PC-9 (cell line): ENCODE data around the gene PI3. TPM values are rescaled to one million over a fixed set of nuclear protein-coding genes. Genes with fewer than 3 reads are reported as not detected.

Experiments
- BruUV-seq: library from RNA; stranded (reverse); fragments of 400-500 nt; replicated peaks from 2 replicates; lab custom pipeline; 2021; lab: Mats Ljungman, UMichigan
- CTCF ChIA-PET: fragments of 300-600 bp; sonication (Branson Sonifier 250); formaldehyde crosslinking; loops from one replicate; lab custom pipeline; 2022; ENCODE audit warnings: antibody characterized with exemption; lab: Charles Lee
- POLR2A ChIA-PET: fragments of 300-600 bp; sonication (Branson Sonifier 250); formaldehyde crosslinking; loops from one replicate; lab custom pipeline; 2022; ENCODE audit warnings: antibody characterized with exemption; ENCODE audit not compliant: unreplicated experiment; lab: Charles Lee
- DNase-seq, 2 experiments: peaks; one replicate each; pipeline versions ENCODE4 v3.0.0 to v3.0.0-alpha.2; 2015 to 2022; ENCODE audit warnings: mixed read lengths in 1 of 2
- H2AFZ ChIP-seq: fragments of 200-600 bp; sonication (generic); 2 replicates; pipeline ENCODE4 v1.8.1; 2017; ENCODE audit warnings: antibody characterized with exemption
- H3F3A ChIP-seq: fragments of 200-600 bp; sonication (generic); 2 replicates; pipeline ENCODE4 v1.8.1; 2017; ENCODE audit warnings: antibody characterized with exemption, mild to moderate bottlenecking, low read depth; ENCODE audit not compliant: insufficient read depth
- H3K27ac ChIP-seq: fragments of 200-600 bp; sonication (generic); 2 replicates; pipeline ENCODE4 v1.6.1; 2016; ENCODE audit warnings: mixed run types
- H3K27me3 ChIP-seq: fragments of 200-600 bp; sonication (generic); 2 replicates; pipeline ENCODE4 v1.6.1; 2016; ENCODE audit warnings: low read depth, mixed run types; ENCODE audit not compliant: insufficient read depth
- H3K36me3 ChIP-seq: fragments of 200-600 bp; sonication (generic); 2 replicates; pipeline ENCODE4 v1.6.1; 2016; ENCODE audit warnings: low read depth, mixed run types
- H3K4me1 ChIP-seq: fragments of 200-600 bp; sonication (generic); replicated peaks from 2 replicates; pipeline ENCODE4 v1.6.1; 2016; ENCODE audit warnings: mixed run types; ENCODE audit not compliant: insufficient read depth
- H3K4me2 ChIP-seq: fragments of 200-600 bp; sonication (generic); 2 replicates; pipeline ENCODE4 v1.6.1; 2017; ENCODE audit warnings: mixed run types
- H3K4me3 ChIP-seq: fragments of 200-600 bp; sonication (generic); 2 replicates; pipeline ENCODE4 v1.6.1; 2016; ENCODE audit warnings: mixed run types
- H3K79me2 ChIP-seq: fragments of 200-600 bp; sonication (generic); 2 replicates; pipeline ENCODE4 v1.6.1; 2017; ENCODE audit warnings: low read depth, mixed run types
- H3K9me2 ChIP-seq: fragments of 200-600 bp; sonication (generic); 2 replicates; pipeline ENCODE4 v1.8.1; 2017; ENCODE audit warnings: mild to moderate bottlenecking; ENCODE audit not compliant: insufficient read depth
- H3K9me3 ChIP-seq: fragments of 200-600 bp; sonication (generic); 2 replicates; pipeline ENCODE4 v1.8.1; 2016; ENCODE audit warnings: low read depth; ENCODE audit not compliant: insufficient read depth
- H4K20me1 ChIP-seq: fragments of 200-600 bp; sonication (generic); 2 replicates; pipeline ENCODE4 v1.8.1; 2017; ENCODE audit not compliant: insufficient read depth
- CTCF ChIP-seq: fragments of 200-600 bp; sonication (generic); conservative IDR thresholded peaks from 2 replicates; pipeline ENCODE4 v1.6.1; 2017; ENCODE audit warnings: mixed run types, antibody characterized with exemption, mild to moderate bottlenecking, moderate library complexity
- EZH2 ChIP-seq: fragments of 200-600 bp; sonication (generic); IDR thresholded peaks from 2 replicates; pipeline ENCODE4 v1.8.0; 2017; ENCODE audit warnings: antibody characterized with exemption, low read depth
- intact Hi-C: fragments of 100-400 bp; cut with micrococcal nuclease; formaldehyde crosslinking; loops from one replicate; pipeline ENCODE4 v1.10.0; 2022; ENCODE audit not compliant: unreplicated experiment
- total RNA-seq: library from RNA; stranded (reverse); gene quantifications from 2 replicates; pipeline ENCODE4 v1.2.3, GENCODE V29; 2021

The PI3 gene
- total RNA-seq, 1 experiment from 2014 or later, result 6.6 TPM

GRCh38 chr20:45189067-45189609 is 14.4 kb downstream of the PI3 start:
- ChIA-PET POLR2A (interaction anchor here (0.5 kb wide), 1 partner anchor 212 kb away, joined by 12 read pairs; no protein-coding TSS in a partner anchor), CTCF (no interaction called here)
- intact Hi-C loops, result no loop called here
- no peaks in the 10 kb centered on the region for H3K36me3 ChIP-seq
- no peak for TF ChIP-seq CTCF
- no peak for TF ChIP-seq EZH2
- H2AFZ ChIP-seq, result no peak overlapping the region
- no peak overlapping the region for H3K4me2 ChIP-seq
- H3K4me3 ChIP-seq, result no peak overlapping the region
- no peaks in the 10 kb centered on the region for H3K79me2 ChIP-seq
- no peak overlapping the region for H3K27ac ChIP-seq
- no peaks in the 10 kb centered on the region for H3F3A ChIP-seq
- H3K9me3 ChIP-seq, result no peaks in the 10 kb centered on the region
- H3K9me2 ChIP-seq, result no peaks in the 10 kb centered on the region
- 0 out of 2 replicates have a peak, but pooled peaks cover 7% of the 10 kb centered on the region for H3K4me1 ChIP-seq
- H4K20me1 ChIP-seq, result no peaks in the 10 kb centered on the region
- BruUV-seq, result no TSS peak
- DNase-seq, result peak in 1 of 2 experiments; percentile 11
- no peaks in the 10 kb centered on the region for H3K27me3 ChIP-seq

DNA sequence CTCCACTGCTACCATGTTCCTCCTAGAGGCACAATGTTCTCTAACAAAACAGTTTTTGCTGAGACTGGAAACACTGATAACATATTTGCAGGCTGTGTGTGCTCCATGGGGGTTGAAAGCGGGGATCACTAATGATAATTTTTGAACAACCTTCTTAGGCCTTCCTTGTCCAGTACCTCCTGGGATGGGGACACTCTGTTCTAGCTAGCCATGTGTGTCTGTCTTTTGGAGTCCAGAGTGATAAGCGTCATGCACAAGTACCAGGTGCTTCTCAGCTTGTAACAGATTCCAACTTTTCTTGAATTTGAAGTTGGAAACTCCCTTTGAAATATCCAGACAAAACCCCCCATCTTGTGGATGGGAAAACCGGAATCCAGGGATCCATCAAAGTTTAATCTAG is 15.2 kb downstream of the PI3 start:
- CTCF ChIA-PET, result no interaction called here
- BruUV-seq, result no TSS peak
- Histone ChIP-seq H3K27ac (no peak overlapping the region), H3K9me2 (no peaks in the 10 kb centered on the region), H3K27me3 (no peaks in the 10 kb centered on the region), H3F3A (no peaks in the 10 kb centered on the region), H3K4me3 (no peak overlapping the region), H3K4me1 (0 out of 2 replicates have a peak, but pooled peaks cover 7% of the 10 kb centered on the region), H3K36me3 (no peaks in the 10 kb centered on the region), H2AFZ (no peak overlapping the region), H3K79me2 (no peaks in the 10 kb centered on the region), H4K20me1 (no peaks in the 10 kb centered on the region), H3K9me3 (no peaks in the 10 kb centered on the region), H3K4me2 (no peak overlapping the region)
- peak in 1 of 2 experiments; percentile 20 for DNase-seq
- intact Hi-C loops, result no loop called here
- TF ChIP-seq CTCF (no peak), EZH2 (no peak)
- POLR2A ChIA-PET, result interaction anchor here (0.5 kb wide), 1 partner anchor 212 kb away, joined by 12 read pairs; no protein-coding TSS in a partner anchor

- Histone ChIP-seq H3K4me3 (no peak overlapping the region), H3K4me2 (no peak overlapping the region), H3K4me1 (0 out of 2 replicates have a peak, but pooled peaks cover 7% of the 10 kb centered on the region), H3K36me3 (no peaks in the 10 kb centered on the region), H3F3A (no peaks in the 10 kb centered on the region), H4K20me1 (no peaks in the 10 kb centered on the region), H3K9me2 (no peaks in the 10 kb centered on the region), H3K27ac (no peak overlapping the region), H3K79me2 (no peaks in the 10 kb centered on the region), H2AFZ (no peak overlapping the region), H3K27me3 (no peaks in the 10 kb centered on the region), H3K9me3 (no peaks in the 10 kb centered on the region)
- CTCF ChIA-PET, result no interaction called here
- intact Hi-C loops, result no loop called here
- DNase-seq, result no peak
- TF ChIP-seq EZH2, result no peak
- no peak for TF ChIP-seq CTCF
- POLR2A ChIA-PET, result interaction anchor here (0.6 kb wide), 1 partner anchor 11 kb away, joined by 4 read pairs; no protein-coding TSS in a partner anchor
- no TSS peak for BruUV-seq
Measured at GRCh38 chr20:45191926-45192325, 17.2 kb downstream of the PI3 start.
